C4-2B (cell line): ENCODE measurements around the gene IGFBP3.

Source experiments
- CTCF ChIP-seq: fragments of 450-650 bp; conservative IDR thresholded peaks from 2 replicates; pipeline ENCODE4 v1.5.1; 2017; ENCODE audit warnings: mild to moderate bottlenecking
- ZFX ChIP-seq: fragments of 450-650 bp; IDR thresholded peaks from 2 replicates; pipeline ENCODE4 v1.6.1; 2017

DNA sequence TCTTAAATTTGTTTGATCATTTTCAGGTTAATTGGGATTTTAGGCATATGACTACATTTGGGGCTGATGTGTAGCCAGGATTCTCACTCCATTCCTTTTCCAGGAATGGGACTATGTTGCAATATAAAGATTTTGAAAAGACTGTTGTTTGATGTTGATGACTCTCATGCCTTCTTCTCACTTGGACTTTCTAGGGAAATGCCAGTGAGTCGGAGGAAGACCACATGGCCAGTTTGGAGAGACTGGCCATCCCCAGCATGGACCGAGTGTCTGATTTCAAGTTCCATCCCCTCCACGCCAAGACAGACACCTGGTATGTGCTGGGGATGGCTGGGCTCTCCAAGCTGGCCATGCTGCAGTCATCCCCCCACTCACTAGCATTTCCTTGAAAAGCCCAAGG, 5.5 kb downstream of the IGFBP3 start:
- TF ChIP-seq CTCF (no peak), ZFX (no peak)
